ENCODE data around the gene ANO1. TPM values are rescaled to one million over a fixed set of nuclear protein-coding genes. Genes with fewer than 3 reads are reported as not detected.
A peak's percentile ranks its signal among the peaks of the same experiment; 100 is the strongest.

Gene ANO1
- total RNA-seq, 1 experiment from 2014 or later: 10.9 TPM

DNA sequence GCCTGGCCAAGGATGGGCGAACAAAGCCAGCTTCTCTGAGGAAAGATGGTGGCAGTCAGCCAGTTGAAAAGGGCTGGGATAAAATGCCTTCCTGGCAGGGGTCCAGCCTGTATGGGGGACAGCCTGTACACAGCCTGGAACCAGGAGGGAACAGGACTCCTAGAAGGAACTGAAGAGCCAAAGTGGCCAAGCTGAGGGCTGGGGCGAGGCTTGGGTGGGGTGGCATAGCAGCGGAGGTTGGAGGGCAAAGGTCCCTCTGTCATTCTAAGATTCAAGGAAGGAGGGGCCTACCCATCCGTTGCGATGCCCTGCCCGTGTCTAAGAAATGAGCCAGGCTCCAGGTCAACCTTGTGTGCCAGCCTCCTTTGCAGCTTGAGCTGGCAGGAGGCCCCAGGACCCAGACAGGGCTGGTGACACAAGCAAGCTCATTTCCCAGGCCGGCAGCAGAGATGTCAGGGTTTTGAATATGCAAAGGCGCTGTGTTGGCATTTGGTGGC, 147.6 kb downstream of the ANO1 start:
- H3K4me2 ChIP-seq (ENCODE audit: insufficient read depth, insufficient read length, low read length): no peak overlapping the region
- TF ChIP-seq, protein P1, sequence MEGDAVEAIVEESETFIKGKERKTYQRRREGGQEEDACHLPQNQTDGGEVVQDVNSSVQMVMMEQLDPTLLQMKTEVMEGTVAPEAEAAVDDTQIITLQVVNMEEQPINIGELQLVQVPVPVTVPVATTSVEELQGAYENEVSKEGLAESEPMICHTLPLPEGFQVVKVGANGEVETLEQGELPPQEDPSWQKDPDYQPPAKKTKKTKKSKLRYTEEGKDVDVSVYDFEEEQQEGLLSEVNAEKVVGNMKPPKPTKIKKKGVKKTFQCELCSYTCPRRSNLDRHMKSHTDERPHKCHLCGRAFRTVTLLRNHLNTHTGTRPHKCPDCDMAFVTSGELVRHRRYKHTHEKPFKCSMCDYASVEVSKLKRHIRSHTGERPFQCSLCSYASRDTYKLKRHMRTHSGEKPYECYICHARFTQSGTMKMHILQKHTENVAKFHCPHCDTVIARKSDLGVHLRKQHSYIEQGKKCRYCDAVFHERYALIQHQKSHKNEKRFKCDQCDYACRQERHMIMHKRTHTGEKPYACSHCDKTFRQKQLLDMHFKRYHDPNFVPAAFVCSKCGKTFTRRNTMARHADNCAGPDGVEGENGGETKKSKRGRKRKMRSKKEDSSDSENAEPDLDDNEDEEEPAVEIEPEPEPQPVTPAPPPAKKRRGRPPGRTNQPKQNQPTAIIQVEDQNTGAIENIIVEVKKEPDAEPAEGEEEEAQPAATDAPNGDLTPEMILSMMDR (conservative IDR thresholded peaks at IDR 0.05): no peak
- H4K8ac ChIP-seq (replicated peaks; ENCODE audit: insufficient read length, low read depth, low read length): no peak overlapping the region

More for the DNA sequence above, 147.6 kb downstream of the ANO1 start:
- no peak overlapping the region for H3K9ac ChIP-seq (ENCODE audit: extremely low read depth, insufficient read length, low read length)
- no peak overlapping the region for H3K23ac ChIP-seq (ENCODE audit: insufficient read length, low read depth, low read length)
- H3K27me3 Mint-ChIP-seq (ENCODE audit: low read depth): no peaks in the 10 kb centered on the region; the same call in 1 of the 2 replicates
- no peak overlapping the region for H3K18ac ChIP-seq (ENCODE audit: insufficient read length, low read depth, low read length)
- no peaks in the 10 kb centered on the region for H3K4me1 ChIP-seq (ENCODE audit: insufficient read depth, low read length)
- WGBS (ENCODE audit: extremely low coverage, insufficient read length, low lambda C conversion rate): no CpG with 5 or more reads among the region's 8 CpGs
- no peaks in the 10 kb centered on the region for H3K23me2 ChIP-seq (ENCODE audit: insufficient read length, low read depth, low read length, poor library complexity, severe bottlenecking)
- H3K9me3 Mint-ChIP-seq: no peaks in the 10 kb centered on the region; a peak in 1 of 5 replicates
- H3K9me3 ChIP-seq (ENCODE audit: control insufficient read depth, low read depth, low read length): no peaks in the 10 kb centered on the region
- H2BK12ac ChIP-seq (ENCODE audit: insufficient read length, low read depth, low read length): no peak overlapping the region
- H3K14ac ChIP-seq (ENCODE audit: insufficient read depth, low read length): no peak overlapping the region
- H2BK20ac ChIP-seq (ENCODE audit: low read depth, low read length, poor library complexity, severe bottlenecking): no peak overlapping the region
- H3K56ac ChIP-seq (ENCODE audit: insufficient read length, low read depth, low read length): no peak overlapping the region
- peak overlapping the region in 1 of 3 experiments; percentile 75; a peak in 1 of 7 replicates for H3K27ac Mint-ChIP-seq
- H2BK15ac ChIP-seq (ENCODE audit: low read depth, low read length): no peak overlapping the region
- no peak overlapping the region for H2AFZ ChIP-seq (ENCODE audit: low read length)
- no peak overlapping the region for H2BK120ac ChIP-seq (ENCODE audit: low read depth, low read length, poor library complexity, severe bottlenecking)
- H3K79me1 ChIP-seq (ENCODE audit: insufficient read depth, low read depth, low read length, poor library complexity, severe bottlenecking): no peaks in the 10 kb centered on the region
- H4K5ac ChIP-seq (ENCODE audit: insufficient read length, low read depth, low read length): no peak overlapping the region
- no peaks in the 10 kb centered on the region for H3K79me2 ChIP-seq (ENCODE audit: insufficient read depth, low read length)
- no peak overlapping the region for H3K4ac ChIP-seq (ENCODE audit: low read depth, low read length)
- H2BK5ac ChIP-seq (ENCODE audit: insufficient read length, low read length): no peak overlapping the region
- no peak overlapping the region for H4K91ac ChIP-seq (ENCODE audit: insufficient read length, low read depth, low read length)
- H3K27ac ChIP-seq (ENCODE audit: insufficient read length, low read depth, low read length): no peak overlapping the region
- no peak overlapping the region for H2AK5ac ChIP-seq (ENCODE audit: insufficient read length, low read length)
- no peaks in the 10 kb centered on the region for H4K20me1 ChIP-seq (ENCODE audit: control insufficient read depth, insufficient read depth, insufficient read length)
- no peaks in the 10 kb centered on the region for H3K27me3 ChIP-seq (ENCODE audit: insufficient read depth, low read length)
- peaks cover 18 to 20% of the 10 kb centered on the region in 2 experiments for H3K4me1 Mint-ChIP-seq
- no peaks in the 10 kb centered on the region for H3K36me3 Mint-ChIP-seq (ENCODE audit: insufficient read depth in 1 of 3, low read depth in 3 of 3)
- DNase-seq: peak; percentile 47
- no peak overlapping the region for H3T11ph ChIP-seq (ENCODE audit: low read length)
- H3K4me3 Mint-ChIP-seq: no peak overlapping the region; a peak in 1 of 5 replicates

All from H9 (cell line).